OCI-LY7 (cell line): Measurements from ENCODE around the gene RAB3IL1.

ENCODE experiments used
- EZH2phosphoT487 ChIP-seq: fragments of 200-600 bp; sonication (generic); IDR thresholded peaks from 2 replicates; pipeline ENCODE4 v1.6.1; 2018; ENCODE audit warnings: low read depth, borderline replicate concordance, mild to moderate bottlenecking, mixed run types, antibody characterized with exemption, low read length, moderate library complexity, mixed read lengths
- TF ChIP-seq, protein P1 (sequence below): fragments of 200-600 bp; sonication (generic); conservative IDR thresholded peaks from 2 replicates; pipeline ENCODE4 v1.5.1; 2014; ENCODE audit warnings: mild to moderate bottlenecking, antibody characterized with exemption, low read length, moderate library complexity, mixed read lengths

GRCh38 chr11:61882879-61883278, 34.5 kb downstream of the RAB3IL1 start:
- TF ChIP-seq, protein P1, sequence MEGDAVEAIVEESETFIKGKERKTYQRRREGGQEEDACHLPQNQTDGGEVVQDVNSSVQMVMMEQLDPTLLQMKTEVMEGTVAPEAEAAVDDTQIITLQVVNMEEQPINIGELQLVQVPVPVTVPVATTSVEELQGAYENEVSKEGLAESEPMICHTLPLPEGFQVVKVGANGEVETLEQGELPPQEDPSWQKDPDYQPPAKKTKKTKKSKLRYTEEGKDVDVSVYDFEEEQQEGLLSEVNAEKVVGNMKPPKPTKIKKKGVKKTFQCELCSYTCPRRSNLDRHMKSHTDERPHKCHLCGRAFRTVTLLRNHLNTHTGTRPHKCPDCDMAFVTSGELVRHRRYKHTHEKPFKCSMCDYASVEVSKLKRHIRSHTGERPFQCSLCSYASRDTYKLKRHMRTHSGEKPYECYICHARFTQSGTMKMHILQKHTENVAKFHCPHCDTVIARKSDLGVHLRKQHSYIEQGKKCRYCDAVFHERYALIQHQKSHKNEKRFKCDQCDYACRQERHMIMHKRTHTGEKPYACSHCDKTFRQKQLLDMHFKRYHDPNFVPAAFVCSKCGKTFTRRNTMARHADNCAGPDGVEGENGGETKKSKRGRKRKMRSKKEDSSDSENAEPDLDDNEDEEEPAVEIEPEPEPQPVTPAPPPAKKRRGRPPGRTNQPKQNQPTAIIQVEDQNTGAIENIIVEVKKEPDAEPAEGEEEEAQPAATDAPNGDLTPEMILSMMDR = no peak
- TF ChIP-seq EZH2phosphoT487 = no peak
